Endothelial cell of umbilical vein (primary cell): ENCODE measurements around the gene SMAD3. TPM values are rescaled to one million over a fixed set of nuclear protein-coding genes. Genes with fewer than 3 reads are reported as not detected.

ENCODE experiments used
- BruUV-seq: library from RNA; stranded (reverse); fragments of 400-500 nt; replicated peaks from 2 replicates; lab custom pipeline; 2021; lab: Mats Ljungman, UMichigan
- CTCF ChIA-PET: fragments of 300-600, 350-600 bp; sonication (Branson Sonifier 250); formaldehyde crosslinking; loops from one replicate; lab custom pipeline; 2021; ENCODE audit warnings: antibody characterized with exemption, inconsistent platforms; lab: Charles Lee
- POLR2A ChIA-PET: fragments of 300-600, 350-600 bp; sonication (Branson Sonifier 250); formaldehyde crosslinking; loops from one replicate; lab custom pipeline; 2021; ENCODE audit warnings: antibody characterized with exemption, inconsistent platforms; lab: Charles Lee
- DNase-seq: peaks from one replicate; pipeline ENCODE4 v3.0.0-alpha.2; 2011; ENCODE audit warnings: low read depth, low spot score
- FAIRE-seq: peaks from 2 replicates; lab custom pipeline; 2011; peaks lifted over from hg19 to GRCh38; lab: Jason Lieb, UNC
- H2AFZ ChIP-seq: 2 replicates; pipeline ENCODE4 v1.6.0; 2012; ENCODE audit warnings: low read depth, low read length, control low read depth, inconsistent platforms
- H3K27ac ChIP-seq: 2 replicates; pipeline ENCODE4 v1.5.1; 2011; ENCODE audit warnings: low read depth, mild to moderate bottlenecking, control low read depth, low read length, moderate library complexity; ENCODE audit not compliant: insufficient read depth
- H3K27me3 ChIP-seq, 2 experiments: 2 replicates each; pipeline versions ENCODE4 v1.6.0 to v1.6.1; 2011; ENCODE audit warnings: low read length in 2 of 2, mixed read lengths in 1 of 2; ENCODE audit not compliant: control insufficient read depth in 2 of 2, insufficient read depth in 2 of 2
- H3K36me3 ChIP-seq, 2 experiments: 2 replicates in 1 of 2; 3 replicates in 1 of 2; pipeline ENCODE4 v1.5.1; 2011; ENCODE audit warnings: low read length in 2 of 2, mild to moderate bottlenecking in 1 of 2, moderate library complexity in 1 of 2; ENCODE audit not compliant: control insufficient read depth in 2 of 2, insufficient read depth in 2 of 2; ENCODE audit errors: extremely low read depth in 1 of 2
- H3K4me1 ChIP-seq: 3 replicates; pipeline ENCODE4 v1.5.1; 2011; ENCODE audit warnings: mild to moderate bottlenecking, low read length; ENCODE audit not compliant: control insufficient read depth, insufficient read depth; ENCODE audit errors: extremely low read depth
- H3K4me2 ChIP-seq: 2 replicates; pipeline ENCODE4 v1.6.1; 2011; ENCODE audit warnings: low read length, control low read depth, mixed read lengths; ENCODE audit not compliant: insufficient read depth
- H3K4me3 ChIP-seq, 3 experiments: fragments of 200-600 bp in 1 of 3; sonication (generic), shearing (Covaris generic) in 1 of 3; replicated peaks in 1 of 3; 2 replicates each; pipeline ENCODE4 v1.5.1; 2011 to 2016; ENCODE audit warnings: control low read depth in 3 of 3, low read length in 3 of 3, mild to moderate bottlenecking in 2 of 3, inconsistent platforms in 1 of 3, low read depth in 1 of 3, moderate library complexity in 1 of 3; ENCODE audit not compliant: insufficient read depth in 1 of 3
- H3K79me2 ChIP-seq: 2 replicates; pipeline ENCODE4 v1.6.0; 2012; ENCODE audit warnings: low read length, inconsistent platforms; ENCODE audit not compliant: control insufficient read depth, insufficient read depth
- H3K9ac ChIP-seq: replicated peaks from 2 replicates; pipeline ENCODE3; 2011; ENCODE audit warnings: low read length, control low read depth; ENCODE audit not compliant: insufficient read depth; ENCODE audit errors: extremely low read depth
- H3K9me1 ChIP-seq: replicated peaks from 3 replicates; pipeline ENCODE4 v1.6.0; 2011; ENCODE audit warnings: mild to moderate bottlenecking, low read length; ENCODE audit not compliant: control insufficient read depth, insufficient read depth; ENCODE audit errors: extremely low read depth
- H3K9me3 ChIP-seq: replicated peaks from 2 replicates; pipeline ENCODE4 v1.5.1; 2012; ENCODE audit warnings: low read length, inconsistent platforms; ENCODE audit not compliant: control insufficient read depth, insufficient read depth
- H4K20me1 ChIP-seq: replicated peaks from 2 replicates; pipeline ENCODE3; 2011; ENCODE audit warnings: mild to moderate bottlenecking, low read length; ENCODE audit not compliant: control insufficient read depth, insufficient read depth; ENCODE audit errors: extremely low read depth
- CTCF ChIP-seq, 2 donors: IDR thresholded peaks; 1 replicate in 1 of 2; 2 replicates in 1 of 2; pipeline ENCODE4 v1.5.1; 2011; ENCODE audit warnings: low read length in 2 of 2, mild to moderate bottlenecking in 2 of 2, moderate library complexity in 2 of 2, control low read depth in 1 of 2, inconsistent platforms in 1 of 2, low read depth in 1 of 2; ENCODE audit not compliant: insufficient read depth in 1 of 2; ENCODE audit errors: extremely low read depth in 1 of 2
- EZH2 ChIP-seq: IDR thresholded peaks from 2 replicates; pipeline ENCODE4 v1.6.1; 2012; ENCODE audit warnings: borderline replicate concordance, low read depth, mild to moderate bottlenecking, moderate library complexity, low read length, inconsistent platforms; ENCODE audit not compliant: severe bottlenecking
- FOS ChIP-seq: IDR thresholded peaks from 2 replicates; pipeline ENCODE4 v1.6.1; 2011; ENCODE audit warnings: mild to moderate bottlenecking, low read length, moderate library complexity, borderline replicate concordance; ENCODE audit not compliant: insufficient read depth
- GATA2 ChIP-seq: IDR thresholded peaks from 2 replicates; pipeline ENCODE4 v1.7.0; 2011; ENCODE audit warnings: low read depth, mild to moderate bottlenecking, moderate library complexity, mixed read lengths, low read length; ENCODE audit not compliant: insufficient read length, insufficient read depth
- JUN ChIP-seq: IDR thresholded peaks from 2 replicates; pipeline ENCODE4 v1.6.1; 2011; ENCODE audit warnings: borderline replicate concordance, low read depth; ENCODE audit not compliant: insufficient read length, insufficient read depth
- MAX ChIP-seq: IDR thresholded peaks from 2 replicates; pipeline ENCODE4 v1.6.1; 2011; ENCODE audit not compliant: insufficient read depth, insufficient read length
- MYC ChIP-seq: IDR thresholded peaks from one replicate; pipeline ENCODE4 v1.6.1; 2011; ENCODE audit warnings: mild to moderate bottlenecking, low read depth, low read length
- POLR2A ChIP-seq: IDR thresholded peaks from 2 replicates; pipeline ENCODE4 v1.6.1; 2012; ENCODE audit warnings: low read depth, mild to moderate bottlenecking, control low read depth, low read length
- POLR2AphosphoS5 ChIP-seq: IDR thresholded peaks from 2 replicates; pipeline ENCODE4 v1.6.1; 2012; ENCODE audit warnings: low read depth, mild to moderate bottlenecking, control low read depth, low read length, moderate library complexity; ENCODE audit not compliant: insufficient read depth
- dilution Hi-C: fragments of 300-500 bp; cut with MboI; formaldehyde crosslinking; loops from one replicate; pipeline ENCODE4 v1.15.0; 2019; ENCODE audit warnings: low sequenced_read_pairs; ENCODE audit not compliant: extremely low pct_ligation_motif_present
- intact Hi-C: fragments of 100-400 bp; cut with micrococcal nuclease; formaldehyde crosslinking; loops from one replicate; pipeline ENCODE4 v1.10.0; 2022
- polyA plus RNA-seq, 4 experiments: library from polyadenylated mRNA; depleted of rRNA in 3 of 4; stranded (reverse) in 3 of 4; unstranded in 1 of 4; fragments of >200 nt; gene quantifications; 2 replicates each; pipeline versions ENCODE4 v1.2.1 to v1.2.3, GENCODE V29; 2011 to 2012; ENCODE audit warnings: missing spikeins in 1 of 4
- total RNA-seq: library from RNA; stranded (reverse); gene quantifications from 2 replicates; pipeline ENCODE4 v1.2.3, GENCODE V29; 2021

SMAD3 gene
- total and polyA plus RNA-seq, 2 donors (not counting 3 experiments of a cell fraction or from before 2014, with no cell fraction given): 56.4 to 88.2 TPM

- H3K36me3 ChIP-seq: no peaks in the 10 kb centered on the region
- CTCF ChIA-PET: interaction anchor here (0.5 to 2.0 kb wide), 10 partner anchors 9 to 100 kb away, joined by 3 to 7 read pairs (median 4); partner anchors contain the start of gene SMAD3
- H3K27me3 ChIP-seq: no peaks in the 10 kb centered on the region
- FAIRE-seq: no peak
- TF ChIP-seq POLR2A: no peak
- TF ChIP-seq GATA2: no peak
- no peak for TF ChIP-seq FOS
- TF ChIP-seq POLR2AphosphoS5: no peak
- no peak for TF ChIP-seq MAX
- TF ChIP-seq CTCF (IDR thresholded peaks at IDR 0.05; ENCODE audit: extremely low read depth in 1 of 2, insufficient read depth in 1 of 2, low read depth in 1 of 2, low read length in 2 of 2): no peak
- no peak for TF ChIP-seq MYC
- no peak for TF ChIP-seq EZH2
- no peak for TF ChIP-seq JUN
- H3K9me1 ChIP-seq: no peaks in the 10 kb centered on the region
- intact Hi-C loops (loop anchor here (5.0 kb wide), 1 partner anchor 85 kb away; no protein-coding TSS in a partner anchor), dilution Hi-C loops (no loop called here)
- no peak overlapping the region for H3K4me3 ChIP-seq
- H3K9ac ChIP-seq: no peak overlapping the region
- no peak overlapping the region for H3K27ac ChIP-seq
- peaks cover 26% of the 10 kb centered on the region for H3K4me1 ChIP-seq
- H2AFZ ChIP-seq: no peak overlapping the region
- H3K9me3 ChIP-seq: no peaks in the 10 kb centered on the region
- no peak for DNase-seq
- no TSS peak for BruUV-seq
- H4K20me1 ChIP-seq: no peaks in the 10 kb centered on the region
- POLR2A ChIA-PET: interaction anchor here (1.0 kb wide), 1 partner anchor 78 kb away, joined by 3 read pairs; no protein-coding TSS in a partner anchor
- H3K4me2 ChIP-seq: no peak overlapping the region
- H3K79me2 ChIP-seq: no peaks in the 10 kb centered on the region
These were observed 22.8 kb upstream of the SMAD3 start for GRCh38 chr15:67042551-67043142.
